HG03097 (cell line): ENCODE data around the gene PDPR.
"Not testable (repeated sequence)": the region's sequence is repeated elsewhere in the genome, so short reads cannot be mapped to it uniquely, and the experiment has no call there.

ENCODE experiments used
- ATAC-seq: cut with Tn5 transposase; IDR thresholded peaks from one replicate; pipeline ENCODE4 v1.9.1; 2021; ENCODE audit not compliant: unreplicated experiment, low FRiP score

The PDPR gene

DNA sequence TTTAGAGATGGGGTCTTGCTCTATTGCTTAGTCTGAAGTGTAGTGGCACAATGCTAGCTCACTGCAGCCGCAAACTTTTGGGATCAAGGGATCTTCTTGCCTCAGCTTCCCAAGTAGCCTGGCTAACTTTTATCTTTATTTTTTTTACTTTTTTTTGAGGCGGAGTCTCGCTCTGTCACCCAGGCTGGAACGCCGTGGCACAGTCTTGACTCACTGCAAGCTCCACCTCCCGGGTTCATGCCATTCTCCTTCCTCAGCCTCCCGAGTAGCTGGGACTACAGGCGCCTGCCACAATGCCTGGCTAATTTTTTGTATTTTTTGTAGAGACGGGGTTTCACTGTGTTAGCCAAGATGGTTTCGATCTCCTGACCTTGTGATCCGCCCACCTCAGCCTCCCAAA is 12.1 kb downstream of the PDPR start:
- ATAC-seq, result not testable (repeated sequence)

GRCh38 chr16:70127706-70128105 is 13.6 kb downstream of the PDPR start:
- not testable (repeated sequence) for ATAC-seq

- not testable (repeated sequence) for ATAC-seq
Measured at GRCh38 chr16:70128844-70129243, 14.7 kb downstream of the PDPR start.

DNA sequence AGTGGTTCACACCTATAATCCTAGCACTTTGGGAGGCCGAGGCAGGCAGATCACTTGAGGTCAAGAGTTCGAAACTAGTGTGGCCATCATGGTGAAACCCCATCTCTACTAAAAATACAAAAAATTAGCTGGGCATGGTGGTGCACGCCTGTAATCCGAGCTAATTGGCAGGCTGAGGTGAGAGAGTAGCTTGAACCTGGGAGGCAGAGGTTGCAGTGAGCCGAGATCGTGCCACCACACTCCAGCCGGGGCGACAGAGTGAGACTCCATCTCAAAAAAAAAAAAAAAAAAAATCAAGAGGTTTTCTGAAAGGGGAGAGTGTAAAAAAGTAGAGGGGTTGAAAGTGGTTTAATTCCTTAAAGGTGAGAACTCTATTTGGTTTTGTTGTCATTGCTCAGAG is 21.7 kb downstream of the PDPR start:
- not testable (repeated sequence) for ATAC-seq

DNA sequence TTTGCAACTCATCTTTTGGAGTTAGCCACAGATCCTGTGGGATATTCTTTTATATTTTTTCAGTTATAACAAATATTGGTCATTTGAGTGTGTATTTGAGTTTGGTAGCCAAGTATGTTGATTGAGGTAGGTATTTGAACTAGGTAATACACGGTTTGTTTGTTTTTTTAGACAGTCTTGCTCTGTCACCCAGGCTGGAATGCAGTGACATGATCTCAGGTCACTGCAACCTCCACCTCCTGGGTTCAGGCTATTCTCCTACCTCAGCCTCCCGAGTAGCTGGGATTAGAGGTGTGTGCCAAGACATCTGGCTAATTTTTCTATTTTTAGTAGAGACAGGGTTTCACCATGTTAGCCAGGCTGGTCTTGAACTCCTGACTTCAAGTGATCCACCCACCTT is 22.5 kb downstream of the PDPR start:
- not testable (repeated sequence) for ATAC-seq

- ATAC-seq, result not testable (repeated sequence)
Measured at GRCh38 chr16:70142739-70143138, 28.6 kb downstream of the PDPR start.

- not testable (repeated sequence) for ATAC-seq
Measured at GRCh38 chr16:70143231-70143895, 29.2 kb downstream of the PDPR start.

DNA sequence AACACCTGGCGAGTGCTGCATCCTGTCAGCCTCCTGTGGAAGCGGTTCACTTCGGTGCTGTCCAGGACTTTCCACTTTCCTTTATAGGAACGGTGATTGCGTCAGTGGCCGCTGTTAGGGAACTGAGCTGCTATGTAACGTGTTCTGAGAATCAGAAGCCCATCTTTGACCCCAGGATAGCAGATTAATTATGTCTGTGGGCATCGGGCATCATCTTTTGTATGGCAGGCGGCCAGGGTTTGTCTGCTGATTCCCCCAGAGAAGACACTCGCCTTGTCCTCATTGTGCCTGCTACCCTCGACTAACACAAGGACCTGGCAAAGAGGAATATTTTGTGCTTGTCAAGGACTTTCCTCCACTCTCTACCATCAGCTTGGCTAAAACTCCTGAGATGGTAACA is 33.7 kb downstream of the PDPR start:
- not testable (repeated sequence) for ATAC-seq

DNA sequence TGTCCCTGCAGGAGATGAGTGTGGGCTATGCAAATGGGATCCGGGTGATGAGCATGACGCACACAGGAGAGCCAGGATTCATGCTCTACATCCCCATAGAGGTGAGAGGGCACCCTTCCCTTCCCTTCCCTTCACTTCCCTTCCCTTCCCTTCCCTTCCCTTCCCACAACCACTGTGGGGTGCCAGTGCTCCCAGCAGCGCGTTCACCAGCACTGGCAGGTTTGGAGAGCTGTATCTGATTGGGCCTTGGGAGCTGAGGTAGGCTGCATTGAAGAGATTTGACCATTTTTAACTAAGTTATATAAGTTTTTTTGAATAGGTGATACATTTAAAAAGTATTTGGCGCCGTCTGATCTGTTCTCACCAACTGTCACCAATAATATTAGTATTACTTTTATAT is 34.3 kb downstream of the PDPR start:
- ATAC-seq, result not testable (repeated sequence)

DNA sequence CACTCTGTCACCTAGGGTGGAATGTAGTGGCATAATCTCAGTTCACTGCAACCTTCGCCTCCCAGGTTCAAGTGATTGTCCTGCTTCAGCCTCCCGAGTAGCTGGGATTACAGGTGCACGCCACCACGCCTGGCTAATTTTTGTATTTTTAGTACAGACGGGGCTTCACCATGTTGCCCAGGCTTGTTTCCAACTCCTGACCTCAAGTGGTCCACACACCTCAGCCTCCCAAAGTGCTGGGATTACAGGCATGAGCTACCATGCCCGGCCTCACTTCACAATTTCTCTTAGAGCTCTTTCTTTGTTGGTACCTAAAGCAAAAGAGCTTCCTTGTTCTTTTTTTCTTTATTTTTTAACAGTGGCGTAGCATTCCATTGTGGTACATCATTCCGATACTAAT is 35.2 kb downstream of the PDPR start:
- ATAC-seq, result not testable (repeated sequence)

- ATAC-seq, result no peak
Measured at GRCh38 chr16:70151391-70151790, 37.3 kb downstream of the PDPR start.

DNA sequence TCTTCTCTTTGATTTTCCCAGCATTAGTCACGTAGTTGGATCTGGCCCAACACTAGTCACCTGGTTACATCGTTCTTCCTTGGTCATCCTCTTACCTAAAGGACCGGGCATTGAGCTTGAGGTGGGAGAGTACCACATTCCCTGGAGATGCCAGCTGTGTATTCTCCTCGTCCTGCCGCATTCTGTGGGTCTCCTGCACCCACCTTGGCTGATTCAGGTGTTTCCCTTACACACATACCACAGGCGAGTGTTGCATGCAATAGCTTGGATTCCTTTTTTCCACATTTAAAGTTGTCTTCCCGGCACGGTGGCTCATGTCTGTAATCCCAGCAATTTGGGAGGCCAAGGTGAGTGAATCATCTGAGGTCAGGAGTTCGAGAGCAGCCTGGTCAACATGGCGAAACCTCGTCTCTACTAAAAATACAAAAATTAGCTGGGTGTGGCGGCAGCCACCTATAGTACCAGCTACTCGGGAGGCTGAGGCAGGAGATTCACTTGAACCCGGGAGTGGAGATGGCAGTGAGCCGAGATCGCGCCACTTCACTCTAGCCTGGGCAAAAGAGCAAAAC is 37.9 kb downstream of the PDPR start:
- ATAC-seq, result no peak

DNA sequence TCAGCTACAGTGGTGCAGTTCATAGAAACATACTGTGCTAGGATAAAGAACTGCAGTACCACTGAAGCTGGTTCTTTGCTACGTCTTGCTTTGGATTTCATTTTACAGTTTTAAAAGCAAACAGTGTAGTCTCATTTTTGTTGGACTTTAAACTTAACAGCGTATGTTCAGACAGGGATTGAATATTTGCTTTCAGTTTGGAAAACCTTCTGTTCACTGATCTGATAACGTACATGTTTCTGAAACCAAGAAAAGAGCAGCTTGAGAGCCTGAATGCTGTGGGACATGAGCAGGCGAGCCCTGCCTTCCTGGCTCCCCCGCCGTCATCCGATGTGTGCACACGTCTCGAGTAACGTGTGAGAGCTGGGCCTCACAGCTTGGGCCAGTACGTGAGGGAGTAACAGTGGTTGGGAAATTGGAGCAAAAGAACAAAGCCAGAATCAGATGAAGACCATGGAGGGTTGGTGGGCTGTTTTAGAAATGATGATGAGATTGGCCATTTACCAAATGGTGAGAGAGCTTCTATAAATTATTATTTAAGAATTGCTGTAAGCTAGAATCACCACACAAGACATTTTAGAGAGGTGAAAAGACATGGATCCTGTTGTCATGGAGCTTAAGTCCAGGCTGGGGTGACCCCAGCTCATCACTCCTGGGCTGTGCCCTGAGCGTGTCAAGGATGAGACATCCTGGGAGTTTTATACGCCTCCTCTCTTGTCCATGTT is 38.6 kb downstream of the PDPR start:
- ATAC-seq, result no peak

DNA sequence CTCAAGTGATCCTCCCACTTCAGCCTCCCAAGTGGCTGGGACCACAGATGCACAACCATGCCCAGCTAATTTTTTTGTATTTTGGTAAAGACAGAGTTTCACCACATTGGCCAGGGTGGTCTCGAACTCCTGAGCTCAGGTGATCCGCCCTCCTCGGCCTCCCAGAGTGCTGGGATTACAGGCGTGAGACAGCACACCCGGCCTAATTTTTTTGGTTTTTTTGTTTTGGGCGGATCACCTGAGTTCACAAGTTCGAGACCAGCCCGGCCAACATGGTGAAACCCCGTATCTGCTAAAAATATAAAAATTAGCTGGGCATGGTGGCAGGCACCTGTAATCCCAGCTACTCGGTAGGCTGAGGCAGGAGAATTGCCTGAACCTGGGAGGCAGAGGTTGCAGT is 40.6 kb downstream of the PDPR start:
- ATAC-seq, result not testable (repeated sequence)

- ATAC-seq, result no peak
Measured at GRCh38 chr16:70156207-70156978, 42.3 kb downstream of the PDPR start.

DNA sequence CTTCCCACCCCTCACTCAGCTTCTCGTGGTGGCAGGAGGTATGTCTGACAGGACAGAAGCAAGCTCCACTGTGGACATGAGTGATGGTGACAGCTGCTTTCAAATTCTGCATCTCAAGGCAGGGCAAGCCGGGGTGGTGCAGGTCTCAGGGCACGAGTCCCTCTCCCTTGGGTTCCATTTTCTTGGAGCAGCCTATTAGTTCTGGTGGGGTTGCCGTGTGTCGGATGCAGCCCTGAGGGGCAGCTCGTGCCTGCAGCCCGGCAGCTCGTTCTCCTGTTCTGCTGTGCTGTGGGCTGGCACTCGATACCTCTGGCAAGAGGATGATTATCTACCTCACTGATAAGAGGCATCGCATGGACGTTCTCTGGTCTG is 43.0 kb downstream of the PDPR start:
- ATAC-seq, result no peak

DNA sequence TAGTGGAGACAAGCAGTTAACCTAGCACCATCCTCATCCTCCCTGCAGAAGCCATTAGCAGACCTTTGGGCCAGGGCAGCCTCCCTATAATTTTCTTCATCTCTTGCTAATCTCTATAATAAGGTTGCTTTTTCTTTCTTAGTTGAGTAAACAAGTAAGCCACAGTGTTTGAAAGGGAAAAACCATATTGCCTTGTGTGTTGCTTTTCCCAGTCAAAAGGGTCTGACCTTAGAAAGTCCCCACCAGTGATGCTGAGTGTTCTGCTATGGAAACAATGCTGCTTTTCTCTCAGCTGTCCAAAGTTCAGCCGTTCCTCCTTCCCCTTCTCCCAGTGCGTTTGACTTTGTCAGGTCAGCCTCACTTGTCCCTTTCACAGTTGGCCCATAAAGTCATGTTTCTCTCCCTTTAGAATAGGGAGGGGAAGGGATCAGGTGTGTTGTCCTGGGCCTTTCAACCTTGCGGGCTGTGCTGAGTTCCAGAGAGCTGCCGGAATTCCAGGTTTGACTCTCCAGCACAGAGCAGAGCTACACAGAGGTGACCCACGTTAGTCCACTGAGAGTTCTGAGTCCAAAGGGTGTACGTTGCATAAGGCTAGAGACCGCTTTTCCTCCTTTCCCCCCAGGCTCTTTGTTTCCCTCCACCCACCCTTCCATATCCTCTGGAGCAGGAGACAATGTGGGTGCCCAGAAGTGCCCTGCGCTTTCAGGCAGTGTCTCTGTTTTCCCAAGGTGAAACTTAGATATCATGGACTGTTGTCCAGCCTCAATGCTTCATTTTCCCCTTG is 43.5 kb downstream of the PDPR start:
- no peak for ATAC-seq

DNA sequence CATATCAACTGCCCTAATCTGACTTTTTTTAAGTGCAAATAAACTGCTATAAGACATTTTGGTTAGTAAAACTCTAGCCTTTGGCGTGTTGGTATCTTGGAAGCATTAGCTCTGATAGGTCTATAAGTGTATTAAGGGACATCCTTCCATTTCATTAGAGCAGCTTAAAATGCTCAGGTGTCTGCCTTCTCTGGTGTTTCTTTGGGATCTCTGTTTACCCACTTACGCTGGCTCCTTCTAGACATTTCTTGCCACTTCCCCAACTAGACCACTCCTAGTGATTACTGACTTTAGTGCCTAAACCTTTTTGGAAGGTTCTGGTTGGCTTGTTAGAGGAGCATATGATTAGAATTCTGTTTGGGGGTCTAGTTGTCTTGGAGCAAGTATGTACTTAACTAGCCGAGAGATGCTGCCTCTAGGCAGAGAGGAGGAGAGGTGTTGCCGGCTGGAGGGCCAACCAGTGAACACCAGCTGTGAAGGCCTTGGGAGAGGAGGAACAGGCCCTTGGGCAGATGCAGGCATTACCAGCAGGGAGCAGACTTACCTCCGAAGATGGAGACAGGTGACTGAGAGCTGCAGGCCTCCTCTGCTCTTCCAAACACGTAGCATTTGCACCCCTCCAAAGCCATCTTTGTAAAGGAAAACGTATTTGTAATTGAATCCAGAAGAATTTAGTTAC is 44.3 kb downstream of the PDPR start:
- ATAC-seq, result no peak

- no peak for ATAC-seq
Measured at GRCh38 chr16:70159355-70160348, 45.5 kb downstream of the PDPR start.
